ENCODE data around the gene ADAMTS4.

The ADAMTS4 gene

GRCh38 chr1:161193561-161194235, 5.2 kb downstream of the ADAMTS4 start:
- DNase-seq, result no peak

- DNase-seq, result peak; percentile 78 to 81
These were observed 6.1 kb downstream of the ADAMTS4 start for GRCh38 chr1:161192476-161193465.

- DNase-seq, result no peak
These were observed 6.9 kb downstream of the ADAMTS4 start for GRCh38 chr1:161191971-161192370.

GRCh38 chr1:161190962-161191521, 7.8 kb downstream of the ADAMTS4 start:
- no peak for DNase-seq

- DNase-seq, result no peak
These were observed 9.8 kb downstream of the ADAMTS4 start for GRCh38 chr1:161189036-161189435.

- no peak for DNase-seq
These were observed 10.5 kb downstream of the ADAMTS4 start for GRCh38 chr1:161188381-161188780.

GRCh38 chr1:161187311-161187710, 11.5 kb downstream of the ADAMTS4 start:
- DNase-seq, result no peak

GRCh38 chr1:161185732-161186311, 13.0 kb downstream of the ADAMTS4 start:
- DNase-seq, result peak in 1 of 2 donors; percentile 46

- DNase-seq, result peak; percentile 87 to 91
These were observed 13.6 kb downstream of the ADAMTS4 start for GRCh38 chr1:161185282-161185682.

- DNase-seq, result peak; percentile 68 to 74
These were observed 16.6 kb downstream of the ADAMTS4 start for GRCh38 chr1:161182214-161182613.

GRCh38 chr1:161180639-161181038, 18.2 kb downstream of the ADAMTS4 start:
- no peak for DNase-seq

- no peak for DNase-seq
These were observed 19.2 kb downstream of the ADAMTS4 start for GRCh38 chr1:161179698-161180097.

GRCh38 chr1:161177936-161178244, 21.0 kb downstream of the ADAMTS4 start:
- DNase-seq, result no peak

- peak; percentile 90 to 93 for DNase-seq
These were observed 21.5 kb downstream of the ADAMTS4 start, which contains the start of gene B4GALT3 for GRCh38 chr1:161177112-161177935. B4GALT3 (minus strand) TSS chr1:161177507; CDS start chr1:161176060, 1,447 bp downstream.

- no peak for DNase-seq
These were observed 22.3 kb downstream of the ADAMTS4 start for GRCh38 chr1:161176468-161177111.

GRCh38 chr1:161175771-161176453, 22.9 kb downstream of the ADAMTS4 start:
- no peak for DNase-seq

- no peak for DNase-seq
These were observed 23.9 kb downstream of the ADAMTS4 start for GRCh38 chr1:161174911-161175310.

- DNase-seq, result no peak
These were observed 25.1 kb downstream of the ADAMTS4 start for GRCh38 chr1:161173711-161174110.

- DNase-seq, result no peak
These were observed 26.0 kb downstream of the ADAMTS4 start for GRCh38 chr1:161172776-161173376.

- DNase-seq, result no peak
These were observed 26.5 kb downstream of the ADAMTS4 start for GRCh38 chr1:161172349-161172748.

- DNase-seq, result no peak
These were observed 27.2 kb downstream of the ADAMTS4 start for GRCh38 chr1:161171696-161172095.

All from CD4-positive, alpha-beta T cell treated with Interleukin-1 beta for 1 hour (primary cell).